Cardiac fibroblast (primary cell): ENCODE data around the gene NPHP1.
"Not testable (repeated sequence)": the region's sequence is repeated elsewhere in the genome, so short reads cannot be mapped to it uniquely, and the experiment has no call there.

Experiments
- DNase-seq, 2 donors: peaks; one replicate each; pipeline versions ENCODE4 v3.0.0 to v3.0.0-alpha.2; 2010; ENCODE audit warnings: low read depth in 2 of 2
- H3K4me3 ChIP-seq, 2 donors: replicated peaks in 1 of 2; 1 replicate in 1 of 2; 2 replicates in 1 of 2; pipeline ENCODE4 v1.5.1; 2011; ENCODE audit warnings: low read depth in 2 of 2, low read length in 2 of 2, mild to moderate bottlenecking in 2 of 2, moderate library complexity in 1 of 2
- TF ChIP-seq, protein P1 (sequence below): IDR thresholded peaks from one replicate; pipeline ENCODE4 v1.5.1; 2011; ENCODE audit warnings: low read depth, mild to moderate bottlenecking, low read length, inconsistent platforms

Gene NPHP1

DNA sequence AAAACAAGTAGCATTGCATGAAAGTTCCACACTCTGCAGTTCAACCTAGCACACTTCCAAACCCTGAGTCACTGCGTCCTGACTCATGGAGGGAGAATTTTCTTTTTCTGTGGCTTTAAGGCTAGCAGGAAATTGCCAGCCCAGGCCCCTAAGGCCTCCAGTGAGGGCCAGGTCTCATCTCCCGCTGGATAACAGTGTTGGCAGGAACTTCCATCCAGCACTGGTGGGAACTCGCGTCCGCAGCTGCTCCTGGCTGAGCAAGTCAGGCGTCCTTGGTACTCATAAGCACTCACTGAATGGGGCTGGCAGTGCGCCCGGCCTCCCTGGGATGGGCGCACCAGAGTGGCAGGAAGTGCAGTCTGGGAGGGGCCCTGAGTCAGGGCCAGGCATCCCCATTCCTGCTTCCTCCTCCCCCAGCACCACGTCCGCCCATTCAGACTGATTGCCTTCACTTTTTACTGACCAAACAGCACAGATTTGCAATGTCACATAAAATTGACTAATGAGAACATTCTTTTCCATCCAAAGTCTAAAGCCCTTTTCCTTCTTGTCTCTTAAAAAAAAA, 103.5 kb downstream of the NPHP1 start:
- H3K4me3 ChIP-seq, result no peak overlapping the region
- DNase-seq, result peak; percentile 100

DNA sequence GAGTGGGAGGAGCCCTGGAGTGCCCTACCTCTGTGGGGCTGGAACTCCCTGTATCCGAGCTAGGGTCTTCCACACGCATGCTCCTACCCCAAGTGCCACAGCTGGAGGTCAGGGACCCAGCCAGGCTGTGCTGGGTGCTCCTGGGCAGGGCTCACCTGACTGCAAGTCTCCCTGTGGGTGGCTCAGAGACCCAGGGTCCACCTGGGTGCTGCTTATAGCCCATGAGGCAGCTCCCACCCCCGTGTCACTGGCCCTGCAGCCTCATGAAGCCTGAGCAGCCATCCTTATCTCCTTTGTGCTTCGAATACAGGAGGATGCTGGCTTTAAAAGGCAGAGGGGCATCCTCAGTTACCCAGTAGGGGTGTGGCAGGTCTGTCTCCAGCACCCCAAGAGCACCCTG, 103.9 kb downstream of the NPHP1 start:
- not testable (repeated sequence) for H3K4me3 ChIP-seq

More for the DNA sequence above, 103.5 kb downstream of the NPHP1 start:
- TF ChIP-seq, protein P1, sequence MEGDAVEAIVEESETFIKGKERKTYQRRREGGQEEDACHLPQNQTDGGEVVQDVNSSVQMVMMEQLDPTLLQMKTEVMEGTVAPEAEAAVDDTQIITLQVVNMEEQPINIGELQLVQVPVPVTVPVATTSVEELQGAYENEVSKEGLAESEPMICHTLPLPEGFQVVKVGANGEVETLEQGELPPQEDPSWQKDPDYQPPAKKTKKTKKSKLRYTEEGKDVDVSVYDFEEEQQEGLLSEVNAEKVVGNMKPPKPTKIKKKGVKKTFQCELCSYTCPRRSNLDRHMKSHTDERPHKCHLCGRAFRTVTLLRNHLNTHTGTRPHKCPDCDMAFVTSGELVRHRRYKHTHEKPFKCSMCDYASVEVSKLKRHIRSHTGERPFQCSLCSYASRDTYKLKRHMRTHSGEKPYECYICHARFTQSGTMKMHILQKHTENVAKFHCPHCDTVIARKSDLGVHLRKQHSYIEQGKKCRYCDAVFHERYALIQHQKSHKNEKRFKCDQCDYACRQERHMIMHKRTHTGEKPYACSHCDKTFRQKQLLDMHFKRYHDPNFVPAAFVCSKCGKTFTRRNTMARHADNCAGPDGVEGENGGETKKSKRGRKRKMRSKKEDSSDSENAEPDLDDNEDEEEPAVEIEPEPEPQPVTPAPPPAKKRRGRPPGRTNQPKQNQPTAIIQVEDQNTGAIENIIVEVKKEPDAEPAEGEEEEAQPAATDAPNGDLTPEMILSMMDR, result no peak

DNA sequence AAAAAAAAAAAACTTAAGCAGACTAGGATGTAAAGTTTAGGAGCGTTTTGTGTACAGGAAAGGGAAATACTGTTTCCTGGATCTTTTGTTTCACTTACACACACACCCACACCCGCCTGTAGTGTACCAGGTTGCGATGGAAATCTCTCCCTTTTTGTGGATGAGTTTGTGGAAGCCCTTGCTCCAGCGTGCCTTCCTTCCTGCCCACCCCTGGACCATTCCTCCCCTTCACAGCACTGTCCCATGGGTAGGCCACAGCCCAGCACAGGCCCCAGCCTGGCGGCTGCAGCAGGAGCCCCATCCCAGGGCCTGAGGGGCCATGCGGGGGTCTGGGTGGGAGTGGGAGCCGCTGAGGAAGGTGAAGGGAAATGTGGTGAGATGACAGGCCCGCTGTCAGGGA, 104.3 kb downstream of the NPHP1 start:
- no peak for DNase-seq
- H3K4me3 ChIP-seq, result no peak overlapping the region
- TF ChIP-seq, protein P1, result no peak

More for the DNA sequence above, 103.9 kb downstream of the NPHP1 start:
- DNase-seq, result not testable (repeated sequence)

DNA sequence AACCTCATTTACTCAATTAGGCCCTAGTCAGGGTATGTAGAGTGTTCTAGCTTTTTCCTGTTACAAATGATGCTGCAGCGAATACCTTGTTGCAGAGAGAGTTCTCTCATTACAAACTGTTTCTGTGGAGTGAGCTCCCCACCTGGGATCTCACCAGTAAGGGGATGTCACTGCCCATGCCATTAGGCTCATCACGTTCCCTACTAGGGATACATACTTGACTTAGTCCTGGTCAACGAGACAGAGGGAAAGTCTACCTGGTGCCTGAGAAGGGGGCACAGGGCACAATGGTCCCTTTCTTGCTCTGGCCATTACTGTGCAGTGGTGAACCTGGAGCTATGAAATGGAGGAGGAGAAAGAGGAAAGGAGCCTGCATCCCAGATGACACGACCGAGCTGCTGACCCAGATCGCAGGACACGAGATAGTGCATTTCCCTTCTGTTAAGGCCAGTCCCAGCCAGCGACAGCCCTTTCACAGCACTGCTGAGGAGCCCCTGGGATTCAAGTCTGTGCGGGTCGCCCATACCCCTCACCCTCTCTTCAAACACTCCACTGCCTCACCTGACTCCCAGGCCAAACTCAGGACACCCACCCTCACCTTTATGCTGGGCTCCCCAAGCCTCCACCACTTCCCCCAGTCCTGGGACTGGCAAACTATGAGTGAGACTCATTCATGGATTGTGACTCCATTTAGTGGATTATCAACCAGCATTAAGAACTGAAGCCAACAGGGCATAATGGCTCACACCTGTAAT, 105.2 kb downstream of the NPHP1 start:
- TF ChIP-seq, protein P1, result no peak
- no peak for DNase-seq
- no peak overlapping the region for H3K4me3 ChIP-seq

DNA sequence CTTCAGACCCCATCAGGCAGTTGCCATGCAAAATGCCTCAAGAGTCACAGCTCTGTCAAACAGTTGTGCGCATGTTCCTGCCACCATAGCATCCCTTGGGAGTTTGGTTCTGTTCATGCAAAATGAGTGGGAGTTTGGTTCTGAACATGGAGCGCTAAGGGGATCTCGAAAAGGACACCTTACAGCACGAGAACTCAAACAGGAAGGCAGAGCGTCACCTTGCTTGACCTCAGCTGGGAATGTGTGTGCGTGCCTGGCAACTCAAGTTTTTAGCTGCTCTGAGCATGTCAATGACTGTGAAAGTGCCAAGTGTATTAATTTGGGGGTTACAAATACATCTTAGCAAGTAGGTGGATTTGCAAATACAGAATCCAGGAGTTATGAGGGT, 105.8 kb downstream of the NPHP1 start:
- no peak overlapping the region for H3K4me3 ChIP-seq
- TF ChIP-seq, protein P1, result no peak
- DNase-seq, result peak in 1 of 2 donors; percentile 35

DNA sequence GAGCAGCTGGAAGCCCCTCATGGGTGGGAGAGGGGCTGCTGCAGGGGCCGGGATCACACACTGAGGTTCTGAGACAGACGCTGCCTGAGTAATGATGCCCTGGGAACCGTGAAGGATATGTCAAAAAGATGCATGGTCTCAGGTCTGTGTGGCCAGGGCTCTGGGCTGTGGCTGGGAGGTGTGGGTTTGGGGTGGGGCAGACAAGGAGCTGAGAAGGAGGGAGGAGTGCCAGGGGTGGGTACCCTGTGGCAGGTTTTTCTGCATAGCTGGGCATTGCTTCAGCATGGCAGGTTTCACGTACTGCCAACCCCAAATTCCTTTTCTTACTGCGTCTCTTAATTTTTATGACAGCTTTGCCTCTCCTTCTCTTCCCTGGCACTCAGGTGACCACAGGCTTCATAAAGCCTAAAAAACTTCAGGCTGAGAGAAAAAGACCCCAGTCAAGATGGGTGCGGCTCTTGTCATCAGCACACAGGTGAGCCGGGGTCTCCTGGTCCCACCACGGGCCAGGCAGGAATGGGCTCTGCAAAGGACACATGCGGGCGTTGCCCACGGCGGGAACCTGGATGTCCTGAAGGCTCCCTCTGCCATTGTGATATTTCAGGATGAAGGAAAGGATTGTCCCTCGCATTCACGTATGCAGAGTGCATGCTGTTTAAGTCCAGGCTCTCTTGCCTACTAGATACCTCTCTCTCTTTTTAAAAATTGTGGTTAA, 107.2 kb downstream of the NPHP1 start:
- no peak overlapping the region for H3K4me3 ChIP-seq

More for the DNA sequence above, 107.2 kb downstream of the NPHP1 start:
- TF ChIP-seq, protein P1, result no peak
- no peak for DNase-seq
